Activated CD8-positive, alpha-beta memory T cell treated with anti-CD3 and anti-CD28 coated beads, Interleukin-2, amount 50 U/mL, for 1 hour (primary cell): ENCODE data around the gene TMEM91.
"Not testable (repeated sequence)": the region's sequence is repeated elsewhere in the genome, so short reads cannot be mapped to it uniquely, and the experiment has no call there.

Experiments used
- DNase-seq: peaks from one replicate; pipeline ENCODE4 v3.0.0-alpha.2; 2020; ENCODE audit errors: extremely low read depth

The TMEM91 gene

DNA sequence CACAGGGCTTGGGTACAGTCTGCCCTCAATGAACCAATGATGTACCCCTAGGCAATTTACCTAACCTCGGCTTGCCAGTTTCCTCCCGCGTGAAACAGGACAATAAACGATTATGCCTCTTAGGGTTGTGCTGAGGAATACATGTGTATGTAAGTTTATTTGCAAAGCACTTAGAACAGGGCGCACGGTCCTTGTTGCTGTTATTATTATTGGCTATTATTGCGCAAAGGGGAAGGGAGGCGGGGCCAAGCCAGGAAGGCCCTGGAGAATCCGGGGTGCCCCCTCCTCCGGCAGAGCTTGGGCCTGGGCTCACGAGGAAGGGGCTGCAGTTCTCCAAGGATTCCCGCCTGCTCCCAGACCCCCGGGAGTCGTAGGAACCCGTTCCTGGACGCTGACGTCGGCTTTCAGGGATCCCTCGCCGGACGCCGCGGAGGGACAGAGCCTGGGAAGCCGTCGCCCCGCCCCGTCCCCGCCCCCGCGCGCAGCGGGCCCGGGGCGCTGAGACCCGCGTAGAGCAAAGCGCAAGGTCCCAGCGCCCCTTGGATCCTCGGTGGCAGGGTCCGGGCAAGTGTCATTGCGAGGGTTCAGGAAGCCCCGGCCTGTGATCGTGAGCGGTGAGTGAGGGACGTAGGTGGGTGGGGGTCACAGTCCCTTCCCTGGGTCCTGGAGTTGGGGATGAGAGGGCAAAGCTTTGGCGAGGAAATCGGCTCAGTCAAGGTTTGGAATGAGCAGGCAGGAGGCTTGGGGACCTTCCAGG is at the start of gene TMEM91:
TSS of gene TMEM91 (plus strand) at position 293 of the 757 bp plus-strand sequence. CDS start 1,777 bp downstream, outside the sequence.
- no peak for DNase-seq

DNA sequence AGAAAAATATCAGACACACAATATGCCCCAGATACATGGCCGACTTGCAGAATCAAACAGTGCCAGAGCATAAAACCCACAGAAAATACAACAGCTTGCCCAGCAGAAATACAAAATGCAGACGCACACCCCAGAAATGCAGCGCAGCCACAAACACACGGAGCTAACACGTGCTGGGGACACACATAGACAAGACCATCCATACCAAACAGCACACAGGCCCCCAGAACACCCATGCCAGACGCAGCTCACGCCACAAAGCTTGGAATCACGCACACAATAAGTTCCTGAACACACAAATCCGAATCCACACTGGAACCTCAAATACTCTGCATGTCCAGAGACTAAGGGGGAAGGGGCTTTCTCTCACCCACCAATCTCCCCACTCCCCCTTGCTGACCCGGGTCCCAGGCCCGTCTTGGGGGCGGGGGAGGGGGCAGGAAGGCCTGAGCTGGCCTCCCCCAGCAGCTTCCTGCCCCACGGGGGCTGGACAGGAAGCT is 49.2 kb upstream of the TMEM91 start:
- no peak for DNase-seq

- peak; percentile 91 for DNase-seq
These were observed 48.7 kb upstream of the TMEM91 start for GRCh38 chr19:41327576-41328156.

- DNase-seq, result no peak
These were observed 48.0 kb upstream of the TMEM91 start for GRCh38 chr19:41328157-41328841.

- no peak for DNase-seq
These were observed 47.5 kb upstream of the TMEM91 start for GRCh38 chr19:41328842-41329225.

DNA sequence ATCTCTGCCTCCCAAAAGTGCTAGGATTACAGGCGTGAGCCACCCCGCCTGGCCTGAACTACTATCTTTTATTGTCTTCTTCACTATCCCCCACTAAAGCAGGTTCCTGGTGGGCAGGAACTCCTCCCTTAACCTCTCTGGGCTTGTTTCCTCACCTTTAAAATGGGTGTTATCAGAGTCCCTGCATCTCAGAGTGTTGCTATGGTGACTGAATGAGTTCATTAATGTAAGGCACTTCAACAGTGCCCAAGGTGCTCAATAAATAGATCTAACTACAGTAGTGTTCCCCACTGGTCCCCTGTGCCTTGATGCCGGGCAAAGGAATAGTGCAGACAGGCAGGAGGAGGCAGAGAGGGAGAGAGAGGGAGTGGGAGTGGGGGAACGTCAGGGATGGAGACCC is 45.9 kb upstream of the TMEM91 start:
- no peak for DNase-seq

GRCh38 chr19:41330946-41331678 is 45.2 kb upstream of the TMEM91 start:
- no peak for DNase-seq

DNA sequence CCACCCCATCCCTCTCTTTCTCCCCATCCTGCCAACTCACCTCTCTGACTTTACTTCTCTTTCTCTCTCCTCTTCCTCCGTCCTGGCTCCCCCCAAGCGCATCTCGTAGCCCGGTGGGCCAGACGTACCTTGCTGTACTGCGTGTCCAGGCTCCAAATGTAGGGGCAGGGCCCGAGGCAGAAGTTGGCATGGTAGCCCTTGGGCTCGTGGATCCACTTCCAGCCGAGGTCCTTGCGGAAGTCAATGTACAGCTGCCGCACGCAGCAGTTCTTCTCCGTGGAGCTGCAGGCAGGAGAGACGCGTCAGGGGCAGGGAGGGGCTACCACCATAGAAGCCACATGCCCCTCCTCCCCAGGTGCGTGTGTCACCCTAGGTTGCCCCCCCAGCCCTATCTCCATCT is 44.3 kb upstream of the TMEM91 start:
- DNase-seq, result no peak

DNA sequence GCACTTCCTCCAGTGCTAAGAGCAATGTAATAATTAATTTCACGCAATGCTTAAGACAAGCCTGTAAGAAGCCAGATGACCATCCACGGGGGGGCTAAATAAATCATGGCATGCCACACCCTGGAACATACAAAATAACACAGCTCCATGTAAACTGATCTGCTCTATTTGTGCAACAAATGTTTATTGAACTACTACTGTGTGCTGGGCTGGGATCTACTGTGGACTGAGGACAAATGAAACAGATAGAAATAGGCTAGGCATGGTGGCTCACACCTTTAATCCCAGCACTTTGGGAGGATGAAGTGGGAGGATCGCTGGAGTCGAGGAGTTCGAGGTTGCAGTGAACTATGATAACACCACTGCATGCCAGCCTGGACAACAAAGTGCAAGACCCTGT is 43.9 kb upstream of the TMEM91 start:
- no peak for DNase-seq

- no peak for DNase-seq
These were observed 41.5 kb upstream of the TMEM91 start for GRCh38 chr19:41334793-41335192.

- no peak for DNase-seq
These were observed 40.9 kb upstream of the TMEM91 start for GRCh38 chr19:41335467-41335866.

DNA sequence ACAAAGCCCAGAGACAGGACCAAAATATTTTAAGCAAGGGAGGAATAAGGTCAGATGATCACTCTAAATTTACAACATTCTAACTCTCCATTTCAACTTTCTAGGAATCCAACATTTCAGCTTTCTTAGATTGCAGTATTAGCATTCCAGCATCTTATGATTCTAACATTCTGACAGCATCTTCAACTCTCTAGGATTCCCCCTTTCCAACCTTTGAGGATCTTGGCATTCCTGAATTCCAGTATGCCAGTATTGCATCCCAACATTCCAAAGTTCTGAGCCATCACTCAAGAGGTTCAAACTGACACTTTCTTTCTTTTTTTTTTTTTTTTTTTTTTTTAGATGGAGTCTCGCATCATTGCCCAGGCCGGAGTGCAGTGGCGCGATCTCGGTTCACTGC is 36.4 kb upstream of the TMEM91 start:
- no peak for DNase-seq

- no peak for DNase-seq
These were observed 34.5 kb upstream of the TMEM91 start for GRCh38 chr19:41341669-41342490.

DNA sequence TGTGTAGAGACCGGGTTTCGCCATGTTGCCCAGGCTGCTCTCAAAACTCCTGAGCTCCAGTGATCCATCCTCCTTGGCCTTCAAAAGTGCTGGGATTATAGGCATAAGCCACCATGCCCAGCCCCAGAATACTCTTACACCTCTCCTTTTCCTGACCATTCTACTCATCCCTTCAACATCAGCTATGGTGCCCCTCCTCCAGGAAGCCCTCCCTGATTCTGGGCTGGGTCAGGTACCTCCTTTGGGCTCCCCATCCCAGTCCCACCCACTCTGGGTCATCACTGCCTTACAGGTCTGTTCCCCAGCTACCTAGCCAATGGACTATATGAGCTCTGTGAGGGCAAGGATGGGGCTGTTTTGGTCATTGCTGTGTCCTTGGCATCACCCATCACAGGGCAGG is 32.2 kb upstream of the TMEM91 start:
- no peak for DNase-seq

DNA sequence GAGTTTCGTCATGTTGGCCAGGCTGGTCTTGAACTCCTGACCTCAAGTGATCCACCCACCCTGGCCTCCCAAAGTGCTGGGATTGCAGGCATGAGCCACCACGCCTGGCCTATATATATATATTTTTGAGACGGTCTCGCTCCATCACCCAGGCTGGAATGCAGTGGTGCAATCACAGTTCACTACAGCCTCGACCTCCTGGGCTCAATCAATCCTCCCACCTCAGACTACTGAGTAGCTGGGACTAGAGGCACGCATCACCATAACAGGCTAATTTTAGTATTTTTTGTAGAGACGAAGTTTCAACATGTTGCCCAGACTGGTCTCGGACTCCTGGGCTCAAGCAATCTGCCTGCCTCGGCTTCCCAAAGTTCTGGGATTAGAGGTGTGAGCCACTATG is 29.4 kb upstream of the TMEM91 start:
- DNase-seq, result not testable (repeated sequence)

DNA sequence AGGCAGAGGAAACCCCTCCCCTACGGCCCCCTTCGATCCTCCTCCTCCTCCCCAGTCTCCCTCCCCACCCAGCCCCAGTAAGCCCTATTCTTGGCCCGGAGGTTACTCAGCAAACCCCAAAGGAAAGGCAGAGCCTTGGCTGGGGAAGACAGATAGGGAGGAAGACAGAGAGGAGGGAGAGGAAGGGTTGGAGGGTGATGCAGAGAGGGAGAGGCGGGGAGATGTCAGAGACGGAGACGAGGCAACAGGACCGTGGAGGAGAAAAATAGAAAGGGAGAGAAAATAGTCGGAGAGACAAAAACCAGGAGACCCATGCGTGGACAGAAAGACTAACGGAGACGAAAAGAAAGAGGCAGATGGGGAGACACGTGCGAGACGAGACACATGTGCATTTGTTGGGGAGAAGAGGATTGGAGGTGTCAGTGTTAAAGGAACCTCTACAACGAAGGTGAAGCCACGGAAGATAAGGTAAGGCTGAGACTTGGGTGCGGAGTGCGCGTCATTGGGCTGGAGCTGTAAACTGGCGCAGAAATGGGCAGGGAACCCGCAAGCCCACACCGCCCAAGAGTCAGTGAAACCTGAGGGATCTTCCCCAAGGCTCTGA is 25.5 kb upstream of the TMEM91 start:
- no peak for DNase-seq

GRCh38 chr19:41351339-41352245 is 24.7 kb upstream of the TMEM91 start:
- DNase-seq, result peak; percentile 71

DNA sequence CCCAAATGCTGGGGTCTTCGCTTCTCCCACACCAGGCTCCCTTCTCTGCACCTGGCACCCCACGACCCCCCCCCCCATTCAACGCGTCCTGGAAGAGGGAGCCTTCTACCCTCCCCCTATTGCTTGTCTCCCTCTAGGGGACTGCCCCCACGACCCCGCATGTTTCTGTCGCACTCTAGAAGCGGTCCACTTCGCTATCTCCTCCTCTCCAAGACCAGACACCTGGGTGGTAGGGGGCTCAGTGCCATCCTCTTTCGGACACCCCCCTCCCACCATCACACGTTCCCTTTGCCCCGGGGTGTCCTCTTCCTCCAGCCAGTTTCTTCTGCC is 24.1 kb upstream of the TMEM91 start:
- no peak for DNase-seq

DNA sequence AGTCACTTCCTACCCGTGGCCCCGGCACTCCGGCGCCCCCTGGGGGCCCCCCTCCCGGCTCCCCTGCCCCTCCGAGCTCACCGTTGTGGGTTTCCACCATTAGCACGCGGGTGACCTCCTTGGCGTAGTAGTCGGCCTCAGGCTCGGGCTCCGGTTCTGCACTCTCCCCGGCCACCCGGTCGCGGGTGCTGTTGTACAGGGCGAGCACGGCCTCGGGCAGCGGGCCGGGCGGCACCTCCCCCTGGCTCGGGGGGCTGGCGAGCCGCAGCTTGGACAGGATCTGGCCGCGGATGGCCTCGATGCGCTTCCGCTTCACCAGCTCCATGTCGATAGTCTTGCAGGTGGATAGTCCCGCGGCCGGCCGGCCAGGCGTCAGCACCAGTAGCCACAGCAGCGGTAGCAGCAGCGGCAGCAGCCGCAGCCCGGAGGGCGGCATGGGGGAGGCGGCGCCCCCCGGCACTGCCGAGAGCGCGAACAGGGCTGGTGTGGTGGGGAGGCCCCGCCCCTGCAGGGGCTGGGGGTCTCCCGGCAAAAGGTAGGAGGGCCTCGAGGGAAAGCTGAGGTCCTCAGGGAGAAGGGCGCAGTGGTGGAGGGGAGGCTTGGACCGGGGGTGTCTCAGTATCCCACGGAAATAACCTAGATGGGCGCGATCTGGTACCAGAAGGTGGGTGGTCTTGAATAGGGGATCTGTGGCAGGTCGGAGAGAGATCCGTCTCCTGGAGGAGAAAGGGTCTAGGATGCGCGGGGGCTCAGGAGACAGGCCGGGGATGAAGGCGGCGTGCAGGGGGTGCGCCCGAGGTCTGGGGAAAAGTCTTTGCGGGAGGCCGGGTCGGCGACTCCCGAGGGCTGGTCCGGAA is 23.5 kb upstream of the TMEM91 start:
- DNase-seq, result peak; percentile 41
